IMR-90 (cell line): ENCODE measurements around the gene SLC4A8.

ENCODE experiments used
- CTCF ChIP-seq: conservative IDR thresholded peaks from 2 replicates; pipeline ENCODE4 v1.5.1; 2012; ENCODE audit warnings: mild to moderate bottlenecking, low read depth, low read length, improper control_type of control experiment
- POLR2A ChIP-seq: IDR thresholded peaks from 2 replicates; pipeline ENCODE4 v1.6.1; 2012; ENCODE audit warnings: mild to moderate bottlenecking, low read depth, low read length

- TF ChIP-seq CTCF (no peak), POLR2A (no peak)
Observed at GRCh38 chr12:51381226-51382079, 43.2 kb upstream of the SLC4A8 start.
